Upper lobe of left lung (tissue), 4 donors: ENCODE results near the gene TRPM2.

Source experiments
- POLR2A ChIP-seq, 4 donors: fragments of 450-650 bp; IDR thresholded peaks; one replicate each; pipeline ENCODE4 v1.5.1; 2016 to 2017; ENCODE audit warnings: antibody characterized with exemption in 4 of 4, mild to moderate bottlenecking in 2 of 4
- POLR2AphosphoS5 ChIP-seq, 2 donors: sonication (generic); formaldehyde crosslinking; IDR thresholded peaks; one replicate each; pipeline ENCODE4 v1.5.1; 2017; ENCODE audit warnings: antibody characterized with exemption in 2 of 2
- TF ChIP-seq, protein P1 (sequence below), 6 experiments: fragments of 450-650 bp in 4 of 6; fragments of 200-600 bp in 2 of 6; sonication (generic) in 2 of 6; IDR thresholded peaks; one replicate each; pipeline ENCODE4 v1.5.1; 2016 to 2019; ENCODE audit warnings: antibody characterized with exemption in 6 of 6

DNA sequence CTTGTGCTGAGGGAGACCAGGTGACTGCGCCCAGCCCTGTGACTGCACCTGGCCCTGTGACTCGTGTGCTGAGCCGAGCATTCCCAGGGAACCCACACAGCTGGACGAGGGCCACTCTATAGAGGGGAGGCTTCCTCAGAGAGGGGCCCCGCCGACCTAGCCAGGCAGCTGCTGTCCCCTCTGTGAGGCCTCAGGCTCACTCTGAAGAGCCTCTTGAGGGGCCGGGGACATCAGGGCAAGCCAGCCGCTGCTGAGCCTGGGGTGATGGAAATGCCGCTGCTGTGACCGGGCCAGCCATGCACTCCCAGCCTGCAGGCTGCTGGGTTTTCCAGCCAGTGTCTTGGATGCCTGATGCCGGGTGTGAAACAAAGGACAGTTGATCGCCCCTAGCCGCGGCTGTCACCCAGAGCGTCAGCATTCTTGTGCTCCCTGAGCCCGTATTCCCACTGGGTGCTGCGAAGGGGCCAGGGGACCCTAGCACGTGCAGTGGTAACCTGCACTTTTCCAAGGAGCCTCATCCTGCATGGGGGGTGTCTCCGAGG lies 36.1 kb upstream of the TRPM2 start:
- TF ChIP-seq POLR2A (IDR thresholded peaks at IDR 0.05) (no peak), POLR2AphosphoS5 (IDR thresholded peaks at IDR 0.05) (no peak)
- TF ChIP-seq, protein P1, sequence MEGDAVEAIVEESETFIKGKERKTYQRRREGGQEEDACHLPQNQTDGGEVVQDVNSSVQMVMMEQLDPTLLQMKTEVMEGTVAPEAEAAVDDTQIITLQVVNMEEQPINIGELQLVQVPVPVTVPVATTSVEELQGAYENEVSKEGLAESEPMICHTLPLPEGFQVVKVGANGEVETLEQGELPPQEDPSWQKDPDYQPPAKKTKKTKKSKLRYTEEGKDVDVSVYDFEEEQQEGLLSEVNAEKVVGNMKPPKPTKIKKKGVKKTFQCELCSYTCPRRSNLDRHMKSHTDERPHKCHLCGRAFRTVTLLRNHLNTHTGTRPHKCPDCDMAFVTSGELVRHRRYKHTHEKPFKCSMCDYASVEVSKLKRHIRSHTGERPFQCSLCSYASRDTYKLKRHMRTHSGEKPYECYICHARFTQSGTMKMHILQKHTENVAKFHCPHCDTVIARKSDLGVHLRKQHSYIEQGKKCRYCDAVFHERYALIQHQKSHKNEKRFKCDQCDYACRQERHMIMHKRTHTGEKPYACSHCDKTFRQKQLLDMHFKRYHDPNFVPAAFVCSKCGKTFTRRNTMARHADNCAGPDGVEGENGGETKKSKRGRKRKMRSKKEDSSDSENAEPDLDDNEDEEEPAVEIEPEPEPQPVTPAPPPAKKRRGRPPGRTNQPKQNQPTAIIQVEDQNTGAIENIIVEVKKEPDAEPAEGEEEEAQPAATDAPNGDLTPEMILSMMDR (IDR thresholded peaks at IDR 0.05): no peak
